Calu3 (cell line): ENCODE data around the gene SLC17A4. TPM values are rescaled to one million over a fixed set of nuclear protein-coding genes. Genes with fewer than 3 reads are reported as not detected.

ENCODE experiments used
- Bru-seq: library from RNA; stranded (reverse); fragments of 400-500 nt; gene quantifications from one replicate; lab custom pipeline; 2021; lab: Mats Ljungman, UMichigan
- BruChase-seq, 2 experiments: library from RNA; stranded (reverse); fragments of 400-500 nt; gene quantifications; one replicate each; lab custom pipeline; 2021; lab: Mats Ljungman, UMichigan
- BruUV-seq: library from RNA; stranded (reverse); fragments of 400-500 nt; replicated peaks from 2 replicates; lab custom pipeline; 2021; lab: Mats Ljungman, UMichigan
- CTCF ChIA-PET: fragments of 300-600 bp; sonication (Branson Sonifier 250); formaldehyde crosslinking; loops from one replicate; lab custom pipeline; 2022; ENCODE audit warnings: antibody characterized with exemption; lab: Charles Lee
- DNase-seq: peaks from one replicate; pipeline ENCODE4 v3.0.0; 2022
- H3K27ac Mint-ChIP-seq: one replicate; pipeline ENCODE4 v1.8.0; 2022; ENCODE audit warnings: mixed read lengths; ENCODE audit not compliant: unreplicated experiment
- H3K27me3 Mint-ChIP-seq: one replicate; pipeline ENCODE4 v1.8.0; 2022; ENCODE audit warnings: mixed read lengths; ENCODE audit not compliant: unreplicated experiment
- H3K36me3 Mint-ChIP-seq: one replicate; pipeline ENCODE4 v1.8.0; 2022; ENCODE audit warnings: mild to moderate bottlenecking, moderate library complexity, mixed read lengths; ENCODE audit not compliant: insufficient read depth, unreplicated experiment
- H3K4me1 Mint-ChIP-seq: one replicate; pipeline ENCODE4 v1.8.0; 2022; ENCODE audit warnings: mild to moderate bottlenecking, low read depth, mixed read lengths; ENCODE audit not compliant: unreplicated experiment
- H3K4me3 Mint-ChIP-seq: one replicate; pipeline ENCODE4 v1.8.0; 2022; ENCODE audit warnings: mild to moderate bottlenecking, low read depth, moderate library complexity, mixed read lengths; ENCODE audit not compliant: unreplicated experiment
- H3K9me3 Mint-ChIP-seq: one replicate; pipeline ENCODE4 v1.8.0; 2022; ENCODE audit warnings: low read depth, mixed read lengths; ENCODE audit not compliant: unreplicated experiment
- intact Hi-C: fragments of 100-400 bp; cut with micrococcal nuclease; formaldehyde crosslinking; loops from one replicate; pipeline ENCODE4 v1.10.0; 2022; ENCODE audit not compliant: unreplicated experiment
- long read RNA-seq: library from polyadenylated mRNA; stranded (forward); transcript quantifications from one replicate; pipeline ENCODE4 v2.0.0, GENCODE V29; 2022
- total RNA-seq: library from RNA; stranded (reverse); gene quantifications from 2 replicates; pipeline ENCODE4 v1.2.3, GENCODE V29; 2022
- TF ChIP-seq, protein P1 (sequence below): fragments of 200-600 bp; IDR thresholded peaks from one replicate; pipeline ENCODE4 v1.8.0; 2022; ENCODE audit warnings: antibody characterized with exemption; ENCODE audit not compliant: unreplicated experiment

SLC17A4 gene
- 1.9 and 3.4 TPM in 2 replicates for total RNA-seq
- percentile 45 among the genes with signal in this experiment for Bru-seq, nascent RNA
- BruChase-seq, experiment 1, labeled RNA remaining after a 6-hour chase: percentile 39 among the genes with signal in this experiment
- percentile 39 among the genes with signal in this experiment for BruChase-seq, experiment 2, labeled RNA remaining after a 2-hour chase
- long read RNA-seq, partial matches to known transcripts: 1 of 1 reads
- long read RNA-seq, other reads (novel, unspliced or antisense): 0 of 1 reads

DNA sequence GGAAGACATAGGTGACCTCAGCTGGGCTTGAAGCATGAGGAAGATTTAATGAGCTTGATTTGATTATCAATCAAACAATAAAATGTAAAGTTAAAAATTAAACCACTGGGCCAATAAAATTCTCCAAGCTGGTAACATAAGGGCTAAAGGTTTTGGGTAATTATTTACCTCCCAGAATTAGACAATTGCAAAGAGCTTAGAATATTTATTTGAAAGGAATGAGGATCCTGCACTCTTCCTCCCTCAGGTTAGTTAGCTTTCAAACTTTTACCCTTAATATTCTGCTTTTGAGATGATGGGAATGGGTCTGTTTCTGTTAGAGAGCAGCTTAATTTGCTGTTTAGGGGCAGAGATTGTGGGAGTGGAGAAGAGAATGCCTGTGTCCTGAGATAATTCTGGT is at the start of gene SLC17A4:
Gene SLC17A4 (plus strand): TSS at position 208 of the 400 bp plus-strand sequence. CDS start 7,221 bp downstream, outside the sequence.
- Mint-ChIP-seq H3K27ac (peak within 1 kb of the TSS; percentile 85), H3K4me3 (peak within 1 kb of the TSS; percentile 55), H3K4me1 (peaks cover 53% of the 10 kb centered on the region), H3K36me3 (no peaks in the 10 kb centered on the region), H3K27me3 (no peaks in the 10 kb centered on the region), H3K9me3 (peaks cover 3% of the 10 kb centered on the region)
- BruUV-seq: no TSS peak
- TF ChIP-seq, protein P1, sequence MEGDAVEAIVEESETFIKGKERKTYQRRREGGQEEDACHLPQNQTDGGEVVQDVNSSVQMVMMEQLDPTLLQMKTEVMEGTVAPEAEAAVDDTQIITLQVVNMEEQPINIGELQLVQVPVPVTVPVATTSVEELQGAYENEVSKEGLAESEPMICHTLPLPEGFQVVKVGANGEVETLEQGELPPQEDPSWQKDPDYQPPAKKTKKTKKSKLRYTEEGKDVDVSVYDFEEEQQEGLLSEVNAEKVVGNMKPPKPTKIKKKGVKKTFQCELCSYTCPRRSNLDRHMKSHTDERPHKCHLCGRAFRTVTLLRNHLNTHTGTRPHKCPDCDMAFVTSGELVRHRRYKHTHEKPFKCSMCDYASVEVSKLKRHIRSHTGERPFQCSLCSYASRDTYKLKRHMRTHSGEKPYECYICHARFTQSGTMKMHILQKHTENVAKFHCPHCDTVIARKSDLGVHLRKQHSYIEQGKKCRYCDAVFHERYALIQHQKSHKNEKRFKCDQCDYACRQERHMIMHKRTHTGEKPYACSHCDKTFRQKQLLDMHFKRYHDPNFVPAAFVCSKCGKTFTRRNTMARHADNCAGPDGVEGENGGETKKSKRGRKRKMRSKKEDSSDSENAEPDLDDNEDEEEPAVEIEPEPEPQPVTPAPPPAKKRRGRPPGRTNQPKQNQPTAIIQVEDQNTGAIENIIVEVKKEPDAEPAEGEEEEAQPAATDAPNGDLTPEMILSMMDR: no peak
- CTCF ChIA-PET: interaction anchor here (0.7 to 1.3 kb wide), 3 partner anchors 19 to 885 kb away, joined by 3 read pairs; no protein-coding TSS in a partner anchor
- intact Hi-C loops: no loop called here
- no peak for DNase-seq

DNA sequence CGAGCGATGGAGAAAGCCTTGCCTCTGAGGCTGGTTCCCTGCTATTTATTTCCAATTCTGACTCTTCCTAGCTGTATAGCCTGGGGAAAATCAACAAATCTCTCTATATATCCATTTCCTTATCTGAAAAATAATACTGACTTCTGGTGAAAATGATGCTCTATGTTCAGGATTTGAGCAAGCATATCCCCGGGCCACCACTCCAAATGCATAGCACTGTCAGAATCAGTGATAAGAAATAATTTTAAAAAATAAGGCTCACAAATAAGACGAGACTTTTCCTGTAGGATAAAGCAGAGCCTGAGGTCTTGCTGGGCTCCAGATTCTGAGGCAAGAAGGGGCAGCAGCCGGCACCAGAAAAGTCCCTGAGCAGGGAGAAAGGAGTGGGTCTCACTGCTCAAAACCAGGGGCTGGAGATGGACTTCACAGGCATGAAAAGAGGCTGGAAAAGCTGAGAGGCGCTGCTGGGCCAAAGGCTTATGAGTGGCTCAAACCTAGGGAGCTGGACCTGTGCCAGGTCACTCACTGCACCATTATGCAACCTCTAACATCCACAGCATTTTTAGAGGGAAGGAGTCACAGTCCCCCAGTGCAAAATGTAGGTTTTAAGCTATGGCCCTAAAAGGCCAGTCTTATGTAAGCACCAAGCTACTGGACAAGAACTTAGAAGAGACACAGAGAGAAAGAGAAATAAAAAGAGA is 48.1 kb upstream of the SLC17A4 start:
- intact Hi-C loops: no loop called here
- no peaks in the 10 kb centered on the region for H3K9me3 Mint-ChIP-seq
- H3K36me3 Mint-ChIP-seq: no peaks in the 10 kb centered on the region
- TF ChIP-seq, protein P1: no peak
- no TSS peak for BruUV-seq
- no peak overlapping the region for H3K4me3 Mint-ChIP-seq
- peaks cover 13% of the 10 kb centered on the region for H3K27me3 Mint-ChIP-seq
- no peaks in the 10 kb centered on the region for H3K4me1 Mint-ChIP-seq
- DNase-seq: no peak
- no peak overlapping the region for H3K27ac Mint-ChIP-seq
- CTCF ChIA-PET: interaction anchor here (0.7 to 1.2 kb wide), 3 partner anchors 35 to 276 kb away, joined by 3 read pairs; no protein-coding TSS in a partner anchor

DNA sequence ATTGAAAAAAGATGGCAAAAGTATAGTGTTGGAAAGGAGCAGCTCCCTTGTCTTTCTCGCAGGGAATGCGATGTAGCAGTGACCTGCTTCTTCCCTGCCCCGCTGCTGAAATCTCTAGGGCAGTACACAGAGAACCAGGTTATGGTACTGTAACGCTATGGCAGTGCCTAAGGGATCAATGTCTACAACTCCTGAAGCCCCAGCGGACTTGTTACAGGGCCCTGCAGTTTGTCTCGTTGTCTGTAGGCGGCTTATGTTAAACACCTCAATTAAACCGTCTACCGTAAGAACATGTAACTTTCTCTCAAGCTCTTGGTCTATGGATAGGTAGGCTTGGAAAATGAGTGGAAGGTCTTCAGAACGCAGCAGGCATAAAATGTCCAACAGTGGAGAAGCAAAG is 44.8 kb upstream of the SLC17A4 start:
- CTCF ChIA-PET: no interaction called here
- H3K27me3 Mint-ChIP-seq: peaks cover 13% of the 10 kb centered on the region

DNA sequence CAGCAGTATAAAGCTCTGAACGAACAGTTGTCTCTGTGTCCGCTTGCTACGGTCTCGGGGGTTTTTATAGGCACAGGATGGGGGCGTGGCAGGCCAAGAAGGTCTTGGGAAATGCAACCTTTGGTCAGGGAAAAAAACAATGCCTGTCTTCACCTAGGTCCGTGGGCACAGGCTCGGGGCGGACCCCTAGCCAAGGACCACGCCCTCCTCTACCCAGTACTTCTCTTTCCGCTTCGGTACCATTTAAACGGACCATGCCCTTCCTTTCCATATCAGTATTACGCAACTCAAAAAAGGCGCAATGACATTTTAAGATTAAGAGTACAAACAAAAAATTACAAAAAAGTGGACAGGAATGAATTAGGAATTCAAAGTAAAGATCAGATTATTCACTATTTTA is 44.3 kb upstream of the SLC17A4 start:
- TF ChIP-seq, protein P1: no peak
- H3K4me3 Mint-ChIP-seq: no peak overlapping the region
- no peaks in the 10 kb centered on the region for H3K9me3 Mint-ChIP-seq
- no TSS peak for BruUV-seq
- peaks cover 12% of the 10 kb centered on the region for H3K27me3 Mint-ChIP-seq
- no peak overlapping the region for H3K27ac Mint-ChIP-seq
- no peaks in the 10 kb centered on the region for H3K36me3 Mint-ChIP-seq
- intact Hi-C loops: no loop called here
- no peaks in the 10 kb centered on the region for H3K4me1 Mint-ChIP-seq
- DNase-seq: no peak
- CTCF ChIA-PET: no interaction called here

More for the DNA sequence above, 44.8 kb upstream of the SLC17A4 start:
- Mint-ChIP-seq H3K4me1 (no peaks in the 10 kb centered on the region), H3K27ac (no peak overlapping the region), H3K4me3 (no peak overlapping the region), H3K9me3 (no peaks in the 10 kb centered on the region), H3K36me3 (no peaks in the 10 kb centered on the region)
- DNase-seq: no peak
- intact Hi-C loops: no loop called here
- TF ChIP-seq, protein P1: no peak
- BruUV-seq: no TSS peak
